GM19455 (cell line): Measurements from ENCODE around the gene RASGEF1B.

Experiments used
- ATAC-seq: cut with Tn5 transposase; IDR thresholded peaks from one replicate; pipeline ENCODE4 v1.9.1; 2021; ENCODE audit not compliant: unreplicated experiment

RASGEF1B gene

GRCh38 chr4:81399306-81400086 lies 72.2 kb downstream of the RASGEF1B start:
- ATAC-seq = no peak

DNA sequence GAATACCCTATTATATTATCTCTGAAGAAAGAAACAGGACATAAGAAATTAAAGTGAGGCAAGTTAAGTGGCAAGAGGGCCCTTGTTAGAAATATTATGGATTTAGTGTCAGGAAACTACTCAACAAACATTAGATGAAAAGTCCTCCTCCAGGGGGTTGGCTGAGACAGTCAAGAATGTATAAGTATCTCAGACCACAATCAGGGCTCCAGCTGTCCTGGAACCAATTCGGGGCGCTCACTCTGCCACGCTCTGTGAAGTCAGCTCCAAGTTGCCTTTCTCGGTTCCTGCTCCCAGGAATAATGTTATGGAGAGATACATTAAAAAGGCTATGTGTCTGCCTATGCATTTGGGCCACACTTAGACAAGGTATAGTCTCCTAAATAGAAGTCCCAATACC lies 73.3 kb downstream of the RASGEF1B start:
- no peak for ATAC-seq

DNA sequence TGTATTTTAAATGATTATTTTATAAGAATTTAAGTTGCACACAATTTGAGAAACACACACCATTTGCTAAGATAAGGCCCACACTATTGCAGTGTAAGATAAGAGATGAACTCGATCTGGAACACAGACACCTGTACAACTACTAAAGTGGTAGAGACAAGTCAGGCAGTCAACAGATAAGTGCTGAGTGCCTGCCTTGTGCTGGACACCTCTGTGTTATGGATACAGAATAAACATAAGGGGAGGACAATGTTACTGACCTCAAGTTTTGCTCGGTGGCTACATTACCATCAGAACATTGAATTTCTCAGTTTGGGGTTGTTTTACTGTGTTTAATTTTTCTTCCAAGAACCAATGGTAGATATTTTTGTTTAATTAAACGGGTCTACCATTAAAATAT lies 74.1 kb downstream of the RASGEF1B start:
- ATAC-seq = no peak

GRCh38 chr4:81395239-81395638 lies 76.5 kb downstream of the RASGEF1B start:
- ATAC-seq = no peak

GRCh38 chr4:81392164-81392563 lies 79.5 kb downstream of the RASGEF1B start:
- ATAC-seq = no peak

DNA sequence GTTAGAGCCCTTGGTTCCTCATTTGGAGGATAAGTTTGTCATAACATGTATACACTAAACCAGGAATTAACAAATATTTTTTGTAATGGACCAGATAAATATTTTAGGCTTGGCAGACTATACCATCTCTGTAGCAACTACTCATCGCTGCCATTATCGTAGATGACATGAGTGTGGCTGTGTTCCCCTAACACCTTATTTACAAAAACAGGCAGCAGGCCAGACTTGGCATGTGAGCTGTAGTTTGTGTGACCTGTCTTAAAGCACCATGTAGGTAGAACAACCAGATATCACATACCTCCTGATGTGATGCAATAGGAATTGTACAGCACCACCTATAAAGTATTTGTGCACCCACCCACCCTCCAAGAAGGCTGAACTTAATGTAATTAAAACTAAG lies 82.0 kb downstream of the RASGEF1B start:
- no peak for ATAC-seq

- ATAC-seq = no peak
These were observed 91.3 kb downstream of the RASGEF1B start for GRCh38 chr4:81380437-81380836.

- no peak for ATAC-seq
These were observed 93.3 kb downstream of the RASGEF1B start for GRCh38 chr4:81378386-81378785.

DNA sequence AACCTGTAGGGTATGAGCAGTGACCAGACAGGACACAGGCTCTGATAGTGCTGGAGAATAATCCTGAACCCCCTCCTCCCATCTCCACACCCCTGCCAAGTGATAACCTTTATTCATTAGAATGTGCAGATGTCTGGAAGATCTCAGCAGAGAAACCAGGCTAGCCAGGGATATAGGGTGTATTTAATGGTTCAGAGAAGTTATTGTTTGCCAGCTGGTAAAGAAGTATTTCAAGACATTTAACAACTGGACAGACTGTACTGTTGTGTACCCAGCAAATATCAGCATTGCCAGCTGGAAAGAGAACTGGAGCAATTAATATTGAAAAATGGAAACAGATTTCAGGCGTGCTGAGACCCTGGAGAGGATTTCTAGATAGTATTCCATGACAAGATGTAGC lies 94.5 kb downstream of the RASGEF1B start:
- ATAC-seq = no peak

DNA sequence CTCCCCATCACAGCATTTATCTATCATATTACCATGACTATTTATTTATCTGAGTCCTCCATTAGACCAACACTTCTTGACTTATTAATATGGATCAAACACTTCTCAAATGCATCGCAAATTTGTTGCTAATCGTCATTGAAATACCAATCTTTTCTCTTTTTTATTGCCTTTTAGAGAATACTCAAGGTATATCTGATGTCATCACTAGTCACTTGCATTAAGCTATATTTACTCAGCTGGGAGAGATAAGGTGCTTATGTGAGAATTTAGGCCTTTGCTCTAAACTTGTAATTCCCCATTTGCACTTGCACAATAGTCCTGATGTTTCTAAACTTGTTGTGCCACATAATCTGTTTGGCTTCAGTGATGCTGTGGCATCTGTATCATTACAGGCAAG lies 95.0 kb downstream of the RASGEF1B start:
- ATAC-seq = no peak
